ENCODE data around the gene FAR2. TPM values are rescaled to one million over a fixed set of nuclear protein-coding genes. Genes with fewer than 3 reads are reported as not detected.

FAR2 gene
- total and polyA plus RNA-seq, 4 donors, result 1.9 to 12.2 (median 9.9) TPM

DNA sequence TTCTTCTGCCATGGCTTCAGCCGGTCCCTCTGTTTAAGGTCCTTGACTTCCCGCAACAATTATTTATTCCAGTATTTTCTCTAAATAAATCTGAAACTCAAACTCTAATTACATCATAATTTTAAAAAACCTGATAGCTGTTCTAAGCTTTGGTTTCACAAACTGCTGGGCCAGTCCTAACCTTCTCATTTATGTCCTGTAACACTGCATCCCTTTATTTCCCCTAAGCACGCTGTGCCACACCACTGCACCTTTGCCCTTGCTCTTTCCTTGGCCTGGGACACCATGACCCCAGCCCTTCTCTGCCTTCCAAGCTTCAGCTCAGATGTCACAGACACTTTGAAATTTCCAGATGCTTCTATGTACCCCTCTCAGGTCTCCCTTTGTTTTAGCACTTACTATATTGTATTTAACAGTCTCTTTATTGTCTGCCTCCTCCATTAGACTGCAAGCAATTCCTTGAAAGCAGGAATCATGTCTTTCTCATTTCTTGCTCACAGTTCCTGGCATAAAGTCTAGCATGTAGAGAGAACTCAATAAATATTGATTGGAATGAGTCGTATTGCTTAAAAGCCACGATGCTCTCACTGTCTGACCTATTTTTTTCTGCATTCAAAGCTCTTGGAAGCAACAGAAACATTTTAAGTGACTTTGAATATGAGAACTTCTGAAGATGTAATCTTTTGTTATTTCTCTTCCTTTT lies 120.8 kb downstream of the FAR2 start:
- Histone ChIP-seq H3K4me3 (ENCODE audit: low read length in 2 of 2) (no peak overlapping the region), H3K27ac (ENCODE audit: low read depth in 1 of 2, low read length in 2 of 2) (no peak overlapping the region), H3K4me1 (ENCODE audit: control insufficient read depth in 1 of 2, insufficient read depth in 2 of 2, low read length in 2 of 2) (no peaks in the 10 kb centered on the region), H3K9me3 (ENCODE audit: control insufficient read depth, low read length) (no peaks in the 10 kb centered on the region), H3K27me3 (ENCODE audit: control insufficient read depth in 1 of 2, insufficient read depth in 2 of 2, low read length in 1 of 2) (no peaks in the 10 kb centered on the region), H3K36me3 (ENCODE audit: control insufficient read depth in 1 of 2, insufficient read depth in 2 of 2, low read length in 1 of 2) (no peaks in the 10 kb centered on the region)
- DNase-seq (no peak), ATAC-seq (ENCODE audit: low FRiP score) (no peak)
- intact Hi-C loops (cut with DNase I), result no loop called here
- 91 to 96% methylated on average over 5 of the region's 5 CpGs for WGBS, 2 donors

- intact Hi-C loops (cut with DNase I), result no loop called here
These were observed 121.4 kb downstream of the FAR2 start for GRCh38 chr12:29270446-29270845.

DNA sequence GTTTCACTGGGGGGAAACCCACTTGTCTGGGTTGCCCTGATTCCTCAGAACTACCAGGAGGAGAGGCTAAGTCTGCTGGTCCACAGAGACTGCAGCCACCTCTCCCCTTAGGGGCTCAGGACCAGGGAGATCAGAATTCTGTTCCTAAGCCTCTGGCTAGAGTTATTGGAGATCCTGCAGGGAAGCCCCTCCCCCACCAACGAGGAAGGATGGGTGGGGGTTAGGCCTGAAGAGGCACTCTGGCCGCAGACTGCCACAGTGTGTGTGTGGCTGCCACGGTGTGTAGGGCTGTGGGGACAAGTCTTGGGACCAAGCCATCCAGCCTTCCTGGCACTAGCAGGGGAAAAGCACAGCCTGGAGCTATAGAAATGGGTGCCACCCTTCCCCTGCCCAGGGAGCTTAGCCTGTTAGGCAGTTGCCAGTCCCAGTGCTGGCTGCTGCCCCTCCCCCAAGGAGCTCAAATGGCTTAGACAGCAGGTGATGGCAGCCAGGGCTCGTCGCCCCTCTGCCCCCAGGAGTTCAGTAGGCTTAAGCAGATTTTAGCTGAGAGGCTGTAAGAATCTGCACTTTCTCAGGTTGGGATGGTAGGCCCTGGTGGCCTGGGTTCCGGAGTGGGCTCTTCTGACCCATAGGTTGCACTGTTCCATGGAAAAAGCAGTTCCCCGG lies 124.2 kb downstream of the FAR2 start:
- ATAC-seq (ENCODE audit: low FRiP score), result no peak
- Histone ChIP-seq H3K36me3 (ENCODE audit: control insufficient read depth in 1 of 2, insufficient read depth in 2 of 2, low read length in 1 of 2) (no peaks in the 10 kb centered on the region), H3K4me1 (ENCODE audit: control insufficient read depth in 1 of 2, insufficient read depth in 2 of 2, low read length in 2 of 2) (no peaks in the 10 kb centered on the region), H3K27ac (ENCODE audit: low read depth in 1 of 2, low read length in 2 of 2) (no peak overlapping the region), H3K4me3 (ENCODE audit: low read length in 2 of 2) (no peak overlapping the region), H3K27me3 (ENCODE audit: control insufficient read depth in 1 of 2, insufficient read depth in 2 of 2, low read length in 1 of 2) (no peaks in the 10 kb centered on the region), H3K9me3 (ENCODE audit: control insufficient read depth, low read length) (no peaks in the 10 kb centered on the region)
- intact Hi-C loops (cut with DNase I), result no loop called here
- WGBS, 2 donors, result 69 to 75% methylated on average over 7 of the region's 7 CpGs
- no peak for DNase-seq

More at GRCh38 chr12:29270446-29270845, 121.4 kb downstream of the FAR2 start:
- no peaks in the 10 kb centered on the region for H3K27me3 ChIP-seq (ENCODE audit: control insufficient read depth in 1 of 2, insufficient read depth in 2 of 2, low read length in 1 of 2)
- no peak overlapping the region for H3K27ac ChIP-seq (ENCODE audit: low read depth in 1 of 2, low read length in 2 of 2)
- 92 to 94% methylated on average over 5 of the region's 5 CpGs for WGBS, 2 donors
- no peak for ATAC-seq (ENCODE audit: low FRiP score)
- H3K4me3 ChIP-seq (ENCODE audit: low read length in 2 of 2), result no peak overlapping the region
- no peaks in the 10 kb centered on the region for H3K4me1 ChIP-seq (ENCODE audit: control insufficient read depth in 1 of 2, insufficient read depth in 2 of 2, low read length in 2 of 2)
- H3K36me3 ChIP-seq (ENCODE audit: control insufficient read depth in 1 of 2, insufficient read depth in 2 of 2, low read length in 1 of 2), result no peaks in the 10 kb centered on the region
- H3K9me3 ChIP-seq (ENCODE audit: control insufficient read depth, low read length), result no peaks in the 10 kb centered on the region
- DNase-seq, result no peak

DNA sequence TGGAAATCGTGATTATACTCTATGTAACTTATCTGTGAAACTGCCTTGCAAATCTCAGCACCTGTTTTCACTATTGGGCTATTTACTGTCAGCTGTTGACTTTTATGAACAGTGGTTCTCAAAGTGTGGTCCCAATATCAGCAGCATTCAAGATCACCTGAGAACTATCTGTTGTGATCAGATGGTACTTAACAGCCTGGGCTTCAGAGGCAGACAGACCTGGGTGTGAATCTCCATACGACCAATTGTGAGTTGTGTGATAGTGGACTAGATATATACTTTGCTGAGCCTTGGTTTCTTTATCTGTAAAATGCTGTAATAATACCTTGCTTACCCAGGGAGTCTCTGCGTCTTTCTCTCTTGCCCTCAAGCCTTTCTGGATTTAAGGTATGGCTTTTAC lies 126.8 kb downstream of the FAR2 start:
- no peak for ATAC-seq (ENCODE audit: low FRiP score)
- intact Hi-C loops (cut with DNase I), result no loop called here
- Histone ChIP-seq H3K27me3 (ENCODE audit: control insufficient read depth in 1 of 2, insufficient read depth in 2 of 2, low read length in 1 of 2) (no peaks in the 10 kb centered on the region), H3K4me1 (ENCODE audit: control insufficient read depth in 1 of 2, insufficient read depth in 2 of 2, low read length in 2 of 2) (no peaks in the 10 kb centered on the region), H3K36me3 (ENCODE audit: control insufficient read depth in 1 of 2, insufficient read depth in 2 of 2, low read length in 1 of 2) (no peaks in the 10 kb centered on the region), H3K9me3 (ENCODE audit: control insufficient read depth, low read length) (no peaks in the 10 kb centered on the region), H3K4me3 (ENCODE audit: low read length in 2 of 2) (no peak overlapping the region), H3K27ac (ENCODE audit: low read depth in 1 of 2, low read length in 2 of 2) (no peak overlapping the region)
- no peak for DNase-seq
- 89 to 93% methylated on average over 3 of the region's 3 CpGs for WGBS, 2 donors

DNA sequence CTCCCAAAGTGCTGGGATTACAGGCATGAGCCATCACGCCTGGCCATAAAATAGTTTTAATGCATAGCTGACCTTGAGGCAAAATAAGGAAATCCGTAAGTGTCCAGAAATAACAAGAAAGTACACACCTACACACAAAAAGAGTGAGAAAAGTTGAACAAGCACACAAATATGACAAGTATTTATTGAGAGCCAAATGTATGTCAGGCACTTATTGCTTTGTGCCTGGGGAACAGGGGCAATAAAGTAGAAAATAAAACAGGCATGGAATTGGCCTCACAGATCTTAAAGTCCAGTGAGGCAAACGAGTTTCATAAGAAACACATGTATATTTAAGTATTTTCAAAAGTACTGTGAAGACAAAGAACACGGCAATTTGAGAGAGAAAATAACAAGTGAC lies 128.2 kb downstream of the FAR2 start:
- Histone ChIP-seq H3K4me1 (ENCODE audit: control insufficient read depth in 1 of 2, insufficient read depth in 2 of 2, low read length in 2 of 2) (no peaks in the 10 kb centered on the region), H3K4me3 (ENCODE audit: low read length in 2 of 2) (no peak overlapping the region), H3K36me3 (ENCODE audit: control insufficient read depth in 1 of 2, insufficient read depth in 2 of 2, low read length in 1 of 2) (no peaks in the 10 kb centered on the region), H3K9me3 (ENCODE audit: control insufficient read depth, low read length) (no peaks in the 10 kb centered on the region), H3K27me3 (ENCODE audit: control insufficient read depth in 1 of 2, insufficient read depth in 2 of 2, low read length in 1 of 2) (no peaks in the 10 kb centered on the region), H3K27ac (ENCODE audit: low read depth in 1 of 2, low read length in 2 of 2) (no peak overlapping the region)
- no peak for ATAC-seq (ENCODE audit: low FRiP score)
- 67 to 81% methylated on average over 4 of the region's 4 CpGs for WGBS, 2 donors
- intact Hi-C loops (cut with DNase I), result no loop called here
- DNase-seq, result no peak

GRCh38 chr12:29278673-29279420 lies 129.8 kb downstream of the FAR2 start:
- ATAC-seq (ENCODE audit: low FRiP score) (no peak), DNase-seq (no peak)
- Histone ChIP-seq H3K4me1 (ENCODE audit: control insufficient read depth in 1 of 2, insufficient read depth in 2 of 2, low read length in 2 of 2) (no peaks in the 10 kb centered on the region), H3K36me3 (ENCODE audit: control insufficient read depth in 1 of 2, insufficient read depth in 2 of 2, low read length in 1 of 2) (no peaks in the 10 kb centered on the region), H3K27me3 (ENCODE audit: control insufficient read depth in 1 of 2, insufficient read depth in 2 of 2, low read length in 1 of 2) (no peaks in the 10 kb centered on the region), H3K9me3 (ENCODE audit: control insufficient read depth, low read length) (no peaks in the 10 kb centered on the region), H3K27ac (ENCODE audit: low read depth in 1 of 2, low read length in 2 of 2) (no peak overlapping the region), H3K4me3 (ENCODE audit: low read length in 2 of 2) (no peak overlapping the region)
- intact Hi-C loops (cut with DNase I), result no loop called here
- 18 to 28% methylated on average over 3 of the region's 3 CpGs for WGBS, 2 donors

DNA sequence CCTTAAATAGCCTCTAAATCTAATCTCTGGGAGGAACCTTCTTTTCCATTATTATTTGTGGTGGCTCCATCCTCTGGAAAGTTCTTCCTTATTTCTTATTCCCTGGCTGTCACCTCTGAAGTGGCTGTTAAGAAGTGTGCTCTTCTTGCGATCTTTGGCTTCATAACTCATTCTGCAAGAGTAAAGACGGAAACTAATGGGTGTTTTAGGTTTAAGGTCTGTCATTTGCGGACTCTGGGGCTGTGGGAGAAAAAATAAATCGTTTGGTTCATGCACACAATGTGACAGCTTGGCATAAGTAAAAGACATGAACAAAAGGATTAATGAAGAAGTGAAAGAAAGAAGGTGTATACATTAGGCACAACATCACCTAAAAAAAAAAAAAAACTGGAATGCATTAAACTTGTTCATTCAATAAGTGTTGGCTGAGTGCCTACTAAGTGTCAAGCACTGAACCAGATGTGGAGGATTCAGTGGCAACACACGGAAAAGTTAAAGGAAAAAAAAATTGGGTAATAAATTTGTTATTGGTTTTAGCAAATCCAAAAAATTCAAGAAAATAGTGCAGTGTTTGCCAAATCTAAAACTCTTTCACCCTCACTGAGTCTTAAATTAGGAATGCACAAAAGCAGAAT lies 132.4 kb downstream of the FAR2 start:
- no peaks in the 10 kb centered on the region for H3K4me1 ChIP-seq (ENCODE audit: control insufficient read depth in 1 of 2, insufficient read depth in 2 of 2, low read length in 2 of 2)
- ATAC-seq (ENCODE audit: low FRiP score), result no peak
- H3K36me3 ChIP-seq (ENCODE audit: control insufficient read depth in 1 of 2, insufficient read depth in 2 of 2, low read length in 1 of 2), result no peaks in the 10 kb centered on the region
- H3K9me3 ChIP-seq (ENCODE audit: control insufficient read depth, low read length), result no peaks in the 10 kb centered on the region
- intact Hi-C loops (cut with DNase I), result no loop called here
- no peak overlapping the region for H3K4me3 ChIP-seq (ENCODE audit: low read length in 2 of 2)
- DNase-seq, result no peak
- H3K27ac ChIP-seq (ENCODE audit: low read depth in 1 of 2, low read length in 2 of 2), result no peak overlapping the region
- H3K27me3 ChIP-seq (ENCODE audit: control insufficient read depth in 1 of 2, insufficient read depth in 2 of 2, low read length in 1 of 2), result no peaks in the 10 kb centered on the region
- 61 to 63% methylated on average over 5 of the region's 5 CpGs for WGBS, 2 donors

- intact Hi-C loops (cut with DNase I), result no loop called here
- Histone ChIP-seq H3K36me3 (ENCODE audit: control insufficient read depth in 1 of 2, insufficient read depth in 2 of 2, low read length in 1 of 2) (no peaks in the 10 kb centered on the region), H3K4me3 (ENCODE audit: low read length in 2 of 2) (no peak overlapping the region), H3K9me3 (ENCODE audit: control insufficient read depth, low read length) (no peaks in the 10 kb centered on the region), H3K27me3 (ENCODE audit: control insufficient read depth in 1 of 2, insufficient read depth in 2 of 2, low read length in 1 of 2) (no peaks in the 10 kb centered on the region), H3K4me1 (ENCODE audit: control insufficient read depth in 1 of 2, insufficient read depth in 2 of 2, low read length in 2 of 2) (no peaks in the 10 kb centered on the region), H3K27ac (ENCODE audit: low read depth in 1 of 2, low read length in 2 of 2) (no peak overlapping the region)
- DNase-seq, result no peak
- WGBS, 2 donors, result 49 to 55% methylated on average over 2 of the region's 2 CpGs
- no peak for ATAC-seq (ENCODE audit: low FRiP score)
These were observed 133.1 kb downstream of the FAR2 start for GRCh38 chr12:29282031-29282816.
